Neuron (in vitro differentiated cells): ENCODE data around the gene OR12D2.
"Not testable (repeated sequence)": the region's sequence is repeated elsewhere in the genome, so short reads cannot be mapped to it uniquely, and the experiment has no call there.

Experiments used
- H2AFZ ChIP-seq: one replicate; pipeline ENCODE4 v1.6.1; 2013; ENCODE audit warnings: low read depth, mild to moderate bottlenecking, inconsistent platforms, low read length, moderate library complexity
- H3K27me3 ChIP-seq: one replicate; pipeline ENCODE4 v1.6.1; 2013; ENCODE audit warnings: low read length; ENCODE audit not compliant: insufficient read depth
- H3K36me3 ChIP-seq: one replicate; pipeline ENCODE4 v1.6.1; 2013; ENCODE audit warnings: low read length; ENCODE audit not compliant: insufficient read depth
- H3K4me1 ChIP-seq: one replicate; pipeline ENCODE4 v1.6.1; 2013; ENCODE audit warnings: low read length; ENCODE audit not compliant: insufficient read depth
- H3K4me3 ChIP-seq: 2 replicates; pipeline ENCODE4 v1.5.1; 2013; ENCODE audit warnings: mild to moderate bottlenecking, low read length, moderate library complexity
- H3K9me3 ChIP-seq: one replicate; pipeline ENCODE4 v1.6.1; 2013; ENCODE audit warnings: low read length

The OR12D2 gene

GRCh38 chr6:29425075-29425474 lies 29.6 kb downstream of the OR12D2 start:
- Histone ChIP-seq H2AFZ (no peak overlapping the region), H3K36me3 (no peaks in the 10 kb centered on the region), H3K9me3 (no peaks in the 10 kb centered on the region), H3K4me3 (no peak overlapping the region), H3K4me1 (no peaks in the 10 kb centered on the region), H3K27me3 (peaks cover 6% of the 10 kb centered on the region)

DNA sequence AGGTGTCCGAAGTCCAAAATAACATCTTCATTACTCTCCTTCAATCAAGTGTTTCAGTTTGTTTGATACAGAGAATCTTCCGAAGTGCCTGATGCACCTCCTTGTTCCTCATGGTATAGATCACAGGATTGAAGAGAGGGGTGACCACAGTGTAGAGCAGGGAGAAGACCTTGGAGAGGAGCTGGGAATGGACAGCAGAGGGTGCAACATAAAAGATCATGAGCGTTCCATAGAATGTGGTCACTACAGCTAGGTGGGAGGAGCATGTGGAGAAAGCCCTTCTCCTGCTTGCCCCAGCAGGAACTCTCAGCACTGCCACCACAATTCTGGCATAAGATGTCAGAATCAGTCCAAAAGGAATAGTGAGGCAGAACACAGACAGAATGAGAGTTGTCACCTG lies 31.2 kb downstream of the OR12D2 start:
- Histone ChIP-seq H3K27me3 (peaks cover 6% of the 10 kb centered on the region), H2AFZ (no peak overlapping the region), H3K4me3 (no peak overlapping the region), H3K9me3 (no peaks in the 10 kb centered on the region), H3K36me3 (no peaks in the 10 kb centered on the region), H3K4me1 (no peaks in the 10 kb centered on the region)

DNA sequence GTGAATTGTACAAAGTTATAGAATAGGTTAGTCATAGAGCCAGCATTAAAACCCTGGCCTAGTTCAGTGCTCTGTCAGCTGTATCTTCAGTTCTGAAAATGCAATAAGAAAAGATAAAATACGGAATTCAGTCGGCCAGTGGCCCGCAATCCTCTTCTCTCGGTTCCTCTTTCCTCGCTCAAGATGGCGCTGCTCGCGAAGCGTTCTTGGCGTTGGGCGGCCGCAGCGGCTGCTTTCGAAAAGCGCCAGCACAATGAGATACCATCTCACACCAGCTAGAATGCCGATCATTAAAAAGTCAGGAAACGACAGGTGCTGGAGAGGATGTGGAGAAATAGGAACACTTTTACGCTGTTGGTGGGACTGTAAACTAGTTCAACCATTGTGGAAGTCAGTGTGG lies 41.3 kb downstream of the OR12D2 start:
- not testable (repeated sequence) for H3K9me3 ChIP-seq, H3K36me3 ChIP-seq, H3K27me3 ChIP-seq, H2AFZ ChIP-seq, H3K4me1 ChIP-seq, H3K4me3 ChIP-seq

DNA sequence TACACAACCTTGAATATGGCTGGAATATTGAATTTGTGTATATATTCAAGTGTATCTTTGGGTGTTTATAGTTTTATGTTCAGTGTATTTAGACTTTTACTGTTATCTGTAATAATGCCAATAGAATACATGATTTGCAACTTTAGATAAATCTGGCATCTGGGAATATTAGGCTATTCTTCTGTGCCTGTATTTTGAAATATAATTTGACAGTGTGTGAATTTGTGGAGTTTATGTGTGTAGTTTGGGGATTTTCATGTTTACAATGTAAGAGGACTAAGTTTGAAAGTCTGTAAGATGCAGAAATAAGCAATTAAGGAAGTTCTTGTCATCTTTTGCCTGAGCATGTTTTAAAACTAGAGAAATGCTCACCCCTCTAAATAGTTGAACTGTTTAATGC lies 43.6 kb downstream of the OR12D2 start, which contains the start of gene OR10C1:
Gene OR10C1, plus strand, starts transcription at position 301 of the 400 bp plus-strand sequence. CDS start 710 bp downstream, outside the sequence.
- Histone ChIP-seq H3K27me3 (no peaks in the 10 kb centered on the region), H3K9me3 (no peaks in the 10 kb centered on the region), H3K4me3 (no peak within 1 kb of the TSS), H2AFZ (no peak within 1 kb of the TSS), H3K36me3 (no peaks in the 10 kb centered on the region), H3K4me1 (no peaks in the 10 kb centered on the region)

GRCh38 chr6:29442719-29443118 lies 47.3 kb downstream of the OR12D2 start:
- Histone ChIP-seq H3K4me1 (peaks cover 5% of the 10 kb centered on the region), H3K27me3 (no peaks in the 10 kb centered on the region), H3K36me3 (no peaks in the 10 kb centered on the region), H3K4me3 (no peak overlapping the region), H3K9me3 (no peaks in the 10 kb centered on the region), H2AFZ (no peak overlapping the region)

DNA sequence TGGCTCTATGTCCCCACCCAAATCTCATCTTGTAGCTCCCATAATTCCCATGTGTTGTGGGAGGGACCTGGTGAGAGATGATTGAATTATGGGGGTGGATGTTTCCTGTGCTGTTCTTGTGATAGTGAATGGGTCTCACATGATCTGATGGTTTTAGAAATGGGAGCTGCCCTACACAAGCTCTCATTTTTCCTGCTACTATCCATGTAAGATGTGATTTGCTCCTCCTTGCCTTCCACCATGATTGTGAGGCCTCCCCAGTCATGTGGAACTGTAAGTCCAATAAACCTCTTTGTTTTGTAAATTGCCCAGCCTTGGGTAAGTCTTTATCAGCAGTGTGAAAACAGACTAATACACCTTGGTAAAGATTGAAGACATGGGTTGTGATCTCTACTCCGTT lies 48.6 kb downstream of the OR12D2 start:
- not testable (repeated sequence) for H3K4me3 ChIP-seq, H3K27me3 ChIP-seq, H3K9me3 ChIP-seq, H2AFZ ChIP-seq, H3K36me3 ChIP-seq, H3K4me1 ChIP-seq
